ENCODE data around the gene PBXIP1. TPM values are rescaled to one million over a fixed set of nuclear protein-coding genes. Genes with fewer than 3 reads are reported as not detected.

PBXIP1 gene
- total RNA-seq, 3 donors from 2014 or later = 35.6 to 146 (median 49.4) TPM

DNA sequence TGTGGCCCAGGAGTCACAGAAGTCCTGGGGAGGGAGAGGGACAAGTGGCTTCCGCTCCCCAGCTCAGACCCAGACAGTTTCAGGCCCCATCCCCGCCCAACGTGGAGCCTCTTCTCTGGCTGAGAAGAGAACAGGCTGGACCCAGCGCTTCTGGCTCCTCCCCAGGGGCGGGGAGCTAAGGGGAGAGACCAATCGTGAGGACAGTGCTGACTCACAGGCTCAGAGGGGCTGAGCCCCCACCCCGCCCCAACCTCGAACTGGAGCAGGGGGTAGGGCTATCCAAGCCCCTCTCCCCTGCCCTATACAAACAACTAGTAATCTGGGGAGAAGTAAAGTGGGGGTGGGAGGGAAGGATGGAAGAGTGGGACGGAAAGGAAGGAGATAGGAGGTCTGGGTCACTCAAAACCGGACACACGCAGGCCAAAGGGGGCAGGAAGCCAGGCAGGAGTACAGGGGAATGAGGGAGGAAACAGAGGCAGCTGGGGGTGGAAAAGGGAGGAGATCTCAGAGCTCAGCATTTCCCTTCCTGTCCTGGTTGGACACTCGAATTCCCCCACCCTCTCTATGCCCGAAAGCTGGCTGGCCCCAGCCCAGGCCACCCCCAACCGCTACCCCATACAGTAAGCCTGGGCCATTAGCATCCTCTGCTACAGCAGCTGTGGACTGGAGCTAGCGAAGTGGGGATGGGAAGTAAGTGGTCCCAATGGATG, 14.9 kb upstream of the PBXIP1 start, which contains the start of gene SHC1:
Gene SHC1 (minus strand): TSS at position 117 of the 710 bp plus-strand sequence. CDS start 221 bp downstream, outside the sequence.
- ATAC-seq = peak; percentile 4
- H3K4me1 ChIP-seq (ENCODE audit: low read depth) = peaks cover 35% of the 10 kb centered on the region
- intact Hi-C loops (cut with DNase I, micrococcal nuclease) = no loop called here

DNA sequence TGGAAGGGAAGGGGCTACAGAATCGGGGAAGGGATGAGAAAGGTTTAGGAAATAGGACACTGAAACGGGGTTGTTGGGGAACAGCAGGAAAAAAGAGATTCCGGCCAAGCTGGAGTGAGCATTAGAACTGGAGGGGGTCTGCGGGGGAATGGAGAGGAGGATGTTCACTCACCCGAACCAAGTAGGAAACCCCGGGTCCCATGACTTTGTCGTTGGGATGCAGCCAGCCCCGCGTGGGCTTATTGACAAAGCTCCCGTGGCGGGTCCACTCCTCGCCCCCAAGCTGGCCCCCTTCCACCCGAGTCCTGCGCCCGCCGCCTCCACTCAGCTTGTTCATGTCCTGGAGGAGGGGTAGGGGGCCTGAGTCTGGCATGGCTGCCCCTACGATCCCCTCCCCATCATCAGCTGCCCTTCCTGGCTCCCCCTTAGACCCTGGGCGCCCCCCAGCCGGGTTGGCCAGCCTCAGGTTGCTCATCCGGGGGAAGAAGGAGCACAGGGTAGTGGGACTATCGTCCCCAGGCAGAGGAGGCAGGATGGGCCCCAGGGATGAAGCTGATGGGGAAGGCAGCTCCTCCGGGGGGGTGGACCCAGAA, 14.1 kb upstream of the PBXIP1 start:
- intact Hi-C loops (cut with DNase I, micrococcal nuclease) = loop anchor here in 1 of 2 donors (10.0 kb wide), 1 partner anchor 45 kb away; no protein-coding TSS in a partner anchor
- H3K36me3 ChIP-seq (ENCODE audit: low read depth) = no peaks in the 10 kb centered on the region
- TF ChIP-seq, protein P1, sequence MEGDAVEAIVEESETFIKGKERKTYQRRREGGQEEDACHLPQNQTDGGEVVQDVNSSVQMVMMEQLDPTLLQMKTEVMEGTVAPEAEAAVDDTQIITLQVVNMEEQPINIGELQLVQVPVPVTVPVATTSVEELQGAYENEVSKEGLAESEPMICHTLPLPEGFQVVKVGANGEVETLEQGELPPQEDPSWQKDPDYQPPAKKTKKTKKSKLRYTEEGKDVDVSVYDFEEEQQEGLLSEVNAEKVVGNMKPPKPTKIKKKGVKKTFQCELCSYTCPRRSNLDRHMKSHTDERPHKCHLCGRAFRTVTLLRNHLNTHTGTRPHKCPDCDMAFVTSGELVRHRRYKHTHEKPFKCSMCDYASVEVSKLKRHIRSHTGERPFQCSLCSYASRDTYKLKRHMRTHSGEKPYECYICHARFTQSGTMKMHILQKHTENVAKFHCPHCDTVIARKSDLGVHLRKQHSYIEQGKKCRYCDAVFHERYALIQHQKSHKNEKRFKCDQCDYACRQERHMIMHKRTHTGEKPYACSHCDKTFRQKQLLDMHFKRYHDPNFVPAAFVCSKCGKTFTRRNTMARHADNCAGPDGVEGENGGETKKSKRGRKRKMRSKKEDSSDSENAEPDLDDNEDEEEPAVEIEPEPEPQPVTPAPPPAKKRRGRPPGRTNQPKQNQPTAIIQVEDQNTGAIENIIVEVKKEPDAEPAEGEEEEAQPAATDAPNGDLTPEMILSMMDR (IDR thresholded peaks at IDR 0.05) = no peak

More for the DNA sequence above, 14.9 kb upstream of the PBXIP1 start, which contains the start of gene SHC1:
- H3K36me3 ChIP-seq (ENCODE audit: low read depth) = no peaks in the 10 kb centered on the region
- no peak within 1 kb of the TSS for H3K4me3 ChIP-seq
- DNase-seq = peak; percentile 78 to 91 (median 84)
- TF ChIP-seq, protein P1 (IDR thresholded peaks at IDR 0.05) = no peak
- H3K9me3 ChIP-seq = no peaks in the 10 kb centered on the region

DNA sequence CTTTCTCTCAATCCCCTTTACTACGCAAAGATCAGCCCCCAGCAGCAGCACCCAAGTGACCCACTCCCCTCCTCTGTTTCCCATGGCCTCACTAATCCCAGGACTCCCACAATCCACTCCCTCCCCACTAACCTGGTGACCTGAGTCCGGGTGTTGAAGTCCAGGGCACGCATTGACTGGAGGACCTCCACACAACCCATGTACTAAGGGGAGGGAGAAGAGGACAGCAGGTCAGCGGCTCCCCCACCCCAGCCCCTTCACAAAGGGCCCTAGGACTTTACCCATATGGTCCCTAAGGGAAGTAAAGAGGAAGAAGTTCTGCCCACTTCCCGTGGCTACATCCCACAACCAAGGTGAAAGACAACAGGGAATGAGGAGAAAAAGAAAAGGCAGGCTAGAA, 13.3 kb upstream of the PBXIP1 start:
- H3K9me3 ChIP-seq = no peaks in the 10 kb centered on the region
- H3K4me3 ChIP-seq = no peak overlapping the region
- TF ChIP-seq, protein P1 (IDR thresholded peaks at IDR 0.05) = no peak
- DNase-seq (peak in 1 of 3 donors; percentile 16), ATAC-seq (no peak)
- H3K4me1 ChIP-seq (ENCODE audit: low read depth) = peaks cover 33% of the 10 kb centered on the region
- H3K36me3 ChIP-seq (ENCODE audit: low read depth) = no peaks in the 10 kb centered on the region
- intact Hi-C loops (cut with DNase I, micrococcal nuclease) = loop anchor here in 1 of 2 donors (10.0 kb wide), 1 partner anchor 46 kb away; no protein-coding TSS in a partner anchor

More for the DNA sequence above, 14.1 kb upstream of the PBXIP1 start:
- Histone ChIP-seq H3K4me3 (no peak overlapping the region), H3K4me1 (ENCODE audit: low read depth) (peaks cover 35% of the 10 kb centered on the region), H3K9me3 (no peaks in the 10 kb centered on the region)
- peak in 2 of 3 donors; percentile 45 to 63 for DNase-seq
- ATAC-seq = no peak

DNA sequence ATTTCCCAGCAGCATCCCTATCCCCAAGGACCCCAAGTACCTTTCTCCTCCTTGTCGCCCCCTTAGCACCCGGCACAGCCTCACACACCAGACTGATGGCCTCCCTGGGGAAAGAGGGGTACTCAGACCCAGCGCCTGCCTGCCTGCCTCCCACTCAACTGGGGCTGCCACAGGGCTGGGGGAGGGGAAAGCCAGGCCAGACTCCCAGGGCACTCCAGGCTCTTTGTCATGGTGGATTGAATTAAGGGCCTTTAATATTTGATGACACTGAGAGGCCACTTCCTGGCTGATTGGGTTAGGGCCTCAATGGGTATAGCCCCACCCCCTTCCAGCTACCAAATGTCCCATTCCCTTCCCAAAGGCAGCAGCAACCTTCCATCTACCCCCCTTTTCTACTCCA, 12.8 kb upstream of the PBXIP1 start:
- intact Hi-C loops (cut with DNase I, micrococcal nuclease) = loop anchor here in 1 of 2 donors (10.0 kb wide), 1 partner anchor 46 kb away; no protein-coding TSS in a partner anchor
- Histone ChIP-seq H3K4me1 (ENCODE audit: low read depth) (peaks cover 33% of the 10 kb centered on the region), H3K9me3 (no peaks in the 10 kb centered on the region), H3K4me3 (no peak overlapping the region), H3K36me3 (ENCODE audit: low read depth) (no peaks in the 10 kb centered on the region)
- peak in 1 of 3 donors; percentile 17 for DNase-seq
- TF ChIP-seq, protein P1 (IDR thresholded peaks at IDR 0.05) = no peak
- no peak for ATAC-seq

DNA sequence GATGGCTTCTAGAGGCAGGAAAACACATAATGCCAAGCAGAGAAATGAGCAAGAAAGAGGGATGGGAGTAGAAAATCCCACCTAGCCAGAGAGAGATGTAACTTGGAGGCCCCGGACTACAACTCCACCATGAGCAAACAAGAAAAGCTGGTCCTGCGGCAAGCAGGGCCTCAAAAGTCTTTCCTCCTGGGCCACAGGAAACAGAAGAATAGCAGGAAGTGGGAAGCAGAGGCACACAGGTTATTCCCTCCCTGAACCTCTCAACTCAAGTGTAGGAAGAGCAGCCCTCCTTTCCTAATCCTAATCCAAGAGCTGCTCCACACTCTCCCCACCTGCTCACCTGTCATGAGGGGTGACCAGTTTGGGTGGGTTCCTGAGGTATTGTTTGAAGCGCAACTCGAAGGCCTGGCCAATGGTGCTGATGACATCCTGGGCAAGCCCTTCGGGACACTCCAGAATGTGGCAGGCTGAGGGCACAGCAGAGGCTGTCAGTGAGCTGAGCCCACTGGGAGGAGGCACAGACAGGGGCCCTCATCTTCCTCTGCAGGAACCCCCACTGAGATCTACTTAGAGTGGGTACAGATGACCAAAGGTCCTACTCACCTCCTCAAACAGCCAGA, 11.5 kb upstream of the PBXIP1 start:
- TF ChIP-seq, protein P1 (IDR thresholded peaks at IDR 0.05) = no peak
- DNase-seq (peak in 1 of 3 donors; percentile 16), ATAC-seq (no peak)
- peaks cover 31% of the 10 kb centered on the region for H3K4me1 ChIP-seq (ENCODE audit: low read depth)
- intact Hi-C loops (cut with DNase I, micrococcal nuclease) = loop anchor here in 1 of 2 donors (10.0 kb wide), 1 partner anchor 47 kb away; no protein-coding TSS in a partner anchor
- H3K36me3 ChIP-seq (ENCODE audit: low read depth) = no peaks in the 10 kb centered on the region
- no peaks in the 10 kb centered on the region for H3K9me3 ChIP-seq
- no peak overlapping the region for H3K4me3 ChIP-seq
